ENCODE results near the gene MEI1.

MEI1 gene

DNA sequence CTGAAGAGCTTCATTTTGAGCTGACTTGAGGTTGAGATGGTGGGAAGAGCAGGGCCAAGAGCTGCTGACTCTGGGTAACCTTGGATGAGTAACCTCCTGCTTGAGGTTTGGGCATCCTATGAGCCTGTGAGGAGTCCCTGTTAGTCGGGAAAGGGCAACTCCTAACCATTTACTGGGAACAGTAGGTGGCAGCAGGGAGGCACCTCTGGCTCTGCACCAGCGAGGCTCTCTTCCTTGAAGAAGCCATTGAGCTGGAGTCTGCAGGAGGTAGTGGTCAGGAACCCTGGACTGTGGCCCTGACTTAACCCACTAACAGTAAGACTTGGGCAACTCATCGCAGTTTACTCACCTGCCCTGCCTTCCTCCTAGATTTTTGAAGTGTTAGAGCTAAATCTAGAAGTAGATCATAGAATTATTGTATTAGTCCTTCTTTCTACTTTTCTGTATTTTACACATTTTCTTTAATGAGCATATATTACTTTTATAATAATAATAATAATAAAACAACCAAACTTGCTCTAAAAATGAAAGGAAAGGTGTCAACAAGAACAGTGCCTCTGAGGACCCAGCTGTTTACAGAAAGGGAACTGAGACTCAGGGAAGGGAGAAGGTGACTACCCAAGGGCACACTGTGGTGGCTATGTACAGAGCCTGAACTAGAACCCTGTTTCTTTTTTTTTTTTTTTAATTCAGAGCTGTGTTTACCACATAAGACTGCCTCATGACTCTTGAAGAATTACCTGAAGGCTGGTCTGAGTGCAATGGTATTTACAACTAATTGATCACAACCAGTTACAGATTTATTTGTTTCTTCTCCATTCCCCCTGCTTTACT lies 47.5 kb downstream of the MEI1 start:
- DNase-seq (ENCODE audit: low spot score), result peak; percentile 87

GRCh38 chr22:41752011-41752970 lies 53.0 kb downstream of the MEI1 start:
- no peak for DNase-seq (ENCODE audit: low spot score)

DNA sequence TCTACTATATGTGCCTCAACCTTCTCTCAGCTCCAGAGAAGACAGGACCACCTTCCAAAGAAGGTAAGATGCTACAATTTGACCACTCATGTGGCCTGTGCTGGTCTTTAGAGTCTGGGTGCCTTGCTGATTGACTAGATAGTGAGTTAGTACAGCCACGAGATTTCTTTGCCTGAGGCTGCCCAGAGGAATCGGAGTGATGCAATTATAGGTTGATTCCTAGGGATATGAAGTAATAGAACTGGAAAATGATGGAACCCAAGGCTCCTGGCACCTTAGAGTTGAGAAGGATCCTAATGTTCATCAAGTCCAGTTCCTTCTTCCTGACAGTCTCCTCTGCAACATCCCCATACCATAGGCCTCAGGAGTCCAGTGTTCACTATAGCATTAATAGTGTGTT lies 54.7 kb downstream of the MEI1 start:
- DNase-seq (ENCODE audit: low spot score), result no peak

GRCh38 chr22:41757502-41757901 lies 58.2 kb downstream of the MEI1 start:
- DNase-seq (ENCODE audit: low spot score), result no peak

DNA sequence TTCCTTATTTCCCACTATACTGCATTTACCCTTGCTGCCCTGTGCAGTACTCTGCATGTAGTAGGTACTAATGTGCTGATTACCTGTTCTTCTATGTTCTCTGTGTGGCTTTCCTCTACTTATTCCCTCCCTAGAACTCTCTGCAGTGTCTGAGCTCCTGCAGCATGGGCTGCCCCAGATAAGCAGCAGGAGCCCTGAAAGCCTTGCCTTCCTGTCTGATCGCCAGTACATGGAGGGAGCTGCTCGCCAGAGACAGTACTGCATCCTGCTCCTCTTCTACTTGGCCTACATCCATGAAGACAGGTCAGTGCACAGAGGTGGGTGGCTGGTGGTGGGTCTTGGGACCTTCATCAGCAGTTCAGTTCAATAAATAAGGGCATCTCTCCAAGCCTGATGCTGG lies 58.9 kb downstream of the MEI1 start:
- DNase-seq (ENCODE audit: low spot score), result no peak

GRCh38 chr22:41762980-41763779 lies 63.9 kb downstream of the MEI1 start:
- no peak for DNase-seq (ENCODE audit: low spot score)

DNA sequence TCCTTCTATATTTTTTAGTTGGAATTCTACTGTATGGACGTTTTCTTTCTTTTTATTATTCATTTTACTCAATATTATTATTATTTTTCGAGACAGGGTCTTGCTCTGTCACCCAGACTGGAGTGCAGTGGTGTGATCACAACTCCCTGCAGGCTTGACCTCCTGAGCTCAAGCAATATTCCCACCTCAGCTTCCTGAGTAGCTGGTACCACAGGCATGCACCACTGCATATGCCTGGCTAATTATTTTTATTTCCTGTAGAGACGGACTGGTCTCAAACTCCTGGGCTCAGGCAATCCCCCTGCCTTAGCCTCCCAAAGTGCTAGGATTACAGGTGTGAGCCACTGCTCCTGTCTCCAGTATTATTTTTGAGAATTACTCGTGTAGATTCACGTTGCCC lies 67.2 kb downstream of the MEI1 start:
- DNase-seq (ENCODE audit: low spot score), result no peak

GRCh38 chr22:41768430-41768829 lies 69.1 kb downstream of the MEI1 start:
- no peak for DNase-seq (ENCODE audit: low spot score)

DNA sequence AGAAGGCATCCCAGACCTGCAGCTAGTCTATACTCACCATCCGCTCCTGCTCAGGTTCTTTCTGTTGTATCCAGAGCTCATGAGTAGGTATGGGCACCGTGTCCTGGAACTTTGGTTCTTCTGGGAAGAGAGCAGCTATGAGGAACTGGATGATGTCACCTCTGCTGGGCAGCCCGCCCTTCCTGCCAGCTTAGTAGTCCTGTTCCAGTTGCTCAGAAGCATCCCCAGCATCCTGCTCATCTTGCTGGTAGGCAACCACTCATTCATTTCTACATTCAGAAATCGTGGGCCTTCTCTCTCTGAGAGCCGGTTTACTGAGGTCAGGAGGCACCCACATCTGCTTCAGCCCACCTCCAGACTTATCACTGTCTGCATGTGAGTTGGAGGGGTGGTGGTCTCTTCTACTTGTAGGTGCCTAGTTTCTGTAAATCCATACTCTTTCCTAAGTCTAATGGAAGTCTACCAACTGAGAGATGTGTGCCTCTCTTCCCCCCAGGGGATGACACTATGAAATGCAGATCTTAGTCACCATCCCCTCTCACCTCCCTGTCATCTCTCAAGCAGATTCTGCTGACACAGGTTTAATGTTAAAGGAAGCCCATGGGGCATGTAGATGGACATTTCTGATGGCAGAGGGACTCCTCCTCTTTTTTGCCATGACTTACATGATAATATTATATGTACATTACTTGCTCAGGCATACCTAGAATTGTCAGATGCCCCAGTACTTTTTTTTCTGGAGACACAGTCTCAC lies 71.6 kb downstream of the MEI1 start:
- no peak for DNase-seq (ENCODE audit: low spot score)

GRCh38 chr22:41772198-41772597 lies 72.9 kb downstream of the MEI1 start:
- DNase-seq (ENCODE audit: low spot score), result no peak

DNA sequence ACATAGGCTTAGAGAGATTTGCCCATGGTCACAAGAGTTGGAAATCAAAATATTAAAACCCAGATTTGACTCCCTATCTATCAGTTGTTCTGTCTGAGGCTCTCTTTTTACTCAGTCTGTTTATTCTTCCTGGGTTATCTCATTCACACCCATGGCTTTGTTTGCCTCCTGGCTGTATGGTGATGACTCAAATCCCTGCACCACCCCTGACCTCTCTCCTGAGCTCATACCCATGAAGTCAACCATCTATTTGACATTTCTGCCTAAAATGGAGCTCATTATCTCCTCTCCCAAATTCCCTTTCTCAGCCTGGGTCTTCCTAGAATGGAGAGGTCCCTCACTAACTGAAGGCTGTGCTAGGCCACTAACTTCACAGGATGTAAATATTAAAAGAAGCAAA lies 73.3 kb downstream of the MEI1 start:
- no peak for DNase-seq (ENCODE audit: low spot score)

- DNase-seq (ENCODE audit: low spot score), result no peak
These were observed 76.0 kb downstream of the MEI1 start for GRCh38 chr22:41775338-41775737.

- no peak for DNase-seq (ENCODE audit: low spot score)
These were observed 76.7 kb downstream of the MEI1 start for GRCh38 chr22:41775976-41776375.

DNA sequence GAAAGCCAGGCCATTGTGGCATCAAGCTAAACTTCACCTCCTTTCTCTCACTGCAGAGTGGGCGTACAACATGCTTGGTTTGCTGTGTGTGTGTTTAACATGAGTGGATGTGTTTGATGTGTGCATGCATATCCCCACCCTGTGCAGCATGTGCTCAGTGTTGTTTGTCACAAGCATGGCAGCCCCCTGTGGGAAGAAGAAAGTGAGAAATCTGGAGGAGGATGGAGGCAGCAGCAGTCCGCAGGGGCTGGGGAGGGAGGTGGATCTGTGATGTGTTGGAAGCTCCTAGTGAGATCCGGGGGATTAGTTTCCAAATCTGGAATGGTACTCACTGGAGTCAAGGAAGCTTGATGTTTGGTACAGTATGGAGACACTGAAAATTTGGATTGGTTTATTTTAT lies 77.1 kb downstream of the MEI1 start:
- DNase-seq (ENCODE audit: low spot score), result no peak

GRCh38 chr22:41777749-41778425 lies 78.6 kb downstream of the MEI1 start:
- no peak for DNase-seq (ENCODE audit: low spot score)

DNA sequence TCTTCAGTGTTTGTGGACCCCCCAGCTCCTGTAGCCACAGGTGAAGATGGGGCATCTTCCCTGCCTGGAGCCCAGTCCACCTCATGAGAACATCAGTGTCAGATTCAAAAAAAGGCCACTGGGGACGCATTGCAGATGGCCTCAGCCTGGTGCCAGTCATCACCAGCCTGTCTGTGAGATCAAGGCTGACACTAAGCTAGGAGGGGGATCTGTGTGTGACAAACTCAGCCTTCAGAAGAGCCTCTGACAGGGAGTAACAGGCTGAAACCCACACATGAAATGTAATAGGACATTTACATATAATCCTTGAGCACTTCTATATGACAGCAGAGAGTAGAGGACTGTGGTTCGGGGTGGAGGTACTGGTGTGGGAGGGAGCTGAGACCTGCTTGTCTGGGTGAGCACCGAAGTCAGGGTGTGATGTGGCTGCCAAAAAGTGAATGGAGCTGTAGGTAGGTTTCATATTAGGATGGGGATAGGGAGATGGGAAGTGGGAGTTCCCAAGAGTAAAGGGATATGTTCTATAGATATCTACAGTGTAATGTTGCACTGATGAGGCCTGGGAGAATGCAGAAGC lies 80.7 kb downstream of the MEI1 start:
- no peak for DNase-seq (ENCODE audit: low spot score)

DNA sequence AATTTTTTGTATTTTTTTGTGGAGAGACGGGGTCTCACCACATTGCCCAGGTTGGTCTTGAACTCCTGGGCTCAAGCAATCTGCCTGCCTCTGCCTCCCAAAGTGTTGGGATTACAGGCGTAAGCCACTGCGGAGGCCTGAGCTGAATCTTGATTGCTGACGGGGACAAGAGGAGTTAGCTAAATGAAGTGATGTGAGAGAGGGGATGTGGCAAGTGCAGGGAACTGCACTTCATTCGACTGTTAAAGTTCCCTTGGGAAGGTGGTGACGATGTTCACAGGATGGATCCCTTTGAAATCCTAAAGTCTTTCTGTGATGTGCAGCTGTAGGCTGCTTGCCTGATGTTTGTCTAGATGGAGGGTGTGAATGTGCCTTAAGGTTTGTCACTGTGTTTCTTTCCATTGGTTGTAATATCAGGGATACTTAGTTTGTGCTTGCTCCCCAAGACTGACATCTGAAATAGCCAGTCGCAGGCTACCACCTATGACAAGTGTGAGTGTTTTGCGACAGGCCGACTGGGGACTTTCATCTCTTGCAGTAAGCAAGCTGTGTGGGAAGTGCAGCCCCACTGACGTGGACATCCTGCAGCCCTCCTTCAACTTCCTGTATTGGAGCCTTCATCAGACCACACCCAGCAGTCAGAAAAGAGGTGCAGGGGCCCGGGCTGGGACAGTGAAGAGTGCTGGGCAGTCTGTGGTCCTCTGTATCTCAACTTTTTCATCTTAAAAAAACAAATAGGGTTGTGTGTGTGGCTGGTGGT lies 81.6 kb downstream of the MEI1 start:
- peak; percentile 39 for DNase-seq (ENCODE audit: low spot score)

DNA sequence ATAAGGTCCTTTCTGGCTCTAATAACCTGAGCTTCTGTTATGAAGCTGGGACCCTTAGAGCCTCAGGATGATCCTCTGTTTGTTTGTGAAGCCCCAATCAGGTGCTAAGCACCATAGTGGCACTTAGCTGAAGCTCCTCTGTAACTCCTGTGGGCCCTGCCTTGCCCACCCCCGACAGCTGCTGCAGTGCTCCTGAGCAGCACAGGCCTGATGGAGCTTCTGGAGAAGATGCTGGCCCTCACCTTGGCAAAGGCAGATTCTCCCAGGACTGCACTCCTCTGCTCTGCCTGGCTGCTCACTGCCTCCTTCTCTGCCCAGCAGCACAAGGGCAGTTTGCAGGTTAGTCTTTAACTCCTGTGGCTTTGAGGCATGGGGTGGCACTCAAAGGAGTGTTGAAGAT lies 82.2 kb downstream of the MEI1 start:
- no peak for DNase-seq (ENCODE audit: low spot score)

GRCh38 chr22:41782316-41782715 lies 83.0 kb downstream of the MEI1 start:
- DNase-seq (ENCODE audit: low spot score), result no peak

DNA sequence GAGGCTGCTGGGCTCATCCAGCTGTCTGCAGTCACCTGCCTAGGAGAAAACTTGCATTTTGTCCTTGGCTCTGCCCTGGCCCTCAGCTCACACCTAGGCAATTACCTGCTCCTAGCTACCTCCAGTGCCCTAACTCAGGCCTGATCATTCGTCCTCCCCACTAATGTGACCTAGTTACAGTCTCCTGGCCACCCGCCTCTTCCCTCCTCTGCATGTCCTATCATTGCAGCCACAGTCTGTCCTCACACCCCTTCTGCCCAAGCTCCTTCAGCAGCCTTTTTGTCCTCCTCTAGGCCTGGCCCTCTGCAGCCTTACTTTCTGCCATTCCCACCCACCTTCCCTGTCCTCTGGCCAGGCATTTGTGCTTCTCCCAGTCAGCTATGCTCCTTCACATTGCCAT lies 83.4 kb downstream of the MEI1 start:
- DNase-seq (ENCODE audit: low spot score), result no peak

All from Ammon's horn (tissue), 1 donor.